ENCODE data around the gene BCL2L1.

DNA sequence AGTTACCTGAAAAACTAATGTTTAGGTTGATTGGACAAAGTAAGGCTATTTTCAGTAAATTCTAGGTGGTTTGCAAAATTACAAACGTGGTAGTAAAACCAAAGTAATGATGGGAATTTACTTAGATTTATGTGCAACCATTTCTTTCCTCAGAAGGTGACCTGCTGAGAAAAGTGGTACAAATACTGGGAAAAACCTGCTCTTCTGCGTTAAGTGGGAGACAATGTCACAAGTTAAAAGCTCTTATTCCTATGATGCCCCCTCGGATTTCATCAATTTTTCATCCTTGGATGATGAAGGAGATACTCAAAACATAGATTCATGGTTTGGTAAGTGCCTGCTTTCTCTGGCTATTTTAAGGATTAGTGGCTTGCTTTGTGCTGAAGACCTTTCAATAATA is 34.6 kb upstream of the BCL2L1 start:
- TF ChIP-seq, protein P1, sequence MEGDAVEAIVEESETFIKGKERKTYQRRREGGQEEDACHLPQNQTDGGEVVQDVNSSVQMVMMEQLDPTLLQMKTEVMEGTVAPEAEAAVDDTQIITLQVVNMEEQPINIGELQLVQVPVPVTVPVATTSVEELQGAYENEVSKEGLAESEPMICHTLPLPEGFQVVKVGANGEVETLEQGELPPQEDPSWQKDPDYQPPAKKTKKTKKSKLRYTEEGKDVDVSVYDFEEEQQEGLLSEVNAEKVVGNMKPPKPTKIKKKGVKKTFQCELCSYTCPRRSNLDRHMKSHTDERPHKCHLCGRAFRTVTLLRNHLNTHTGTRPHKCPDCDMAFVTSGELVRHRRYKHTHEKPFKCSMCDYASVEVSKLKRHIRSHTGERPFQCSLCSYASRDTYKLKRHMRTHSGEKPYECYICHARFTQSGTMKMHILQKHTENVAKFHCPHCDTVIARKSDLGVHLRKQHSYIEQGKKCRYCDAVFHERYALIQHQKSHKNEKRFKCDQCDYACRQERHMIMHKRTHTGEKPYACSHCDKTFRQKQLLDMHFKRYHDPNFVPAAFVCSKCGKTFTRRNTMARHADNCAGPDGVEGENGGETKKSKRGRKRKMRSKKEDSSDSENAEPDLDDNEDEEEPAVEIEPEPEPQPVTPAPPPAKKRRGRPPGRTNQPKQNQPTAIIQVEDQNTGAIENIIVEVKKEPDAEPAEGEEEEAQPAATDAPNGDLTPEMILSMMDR (conservative IDR thresholded peaks at IDR 0.05; ENCODE audit: low read depth, low read length) = no peak
- TF ChIP-seq EZH2 (IDR thresholded peaks at IDR 0.05; ENCODE audit: low read length, unreplicated experiment) = no peak

Measured in PC-3 (cell line).